ENCODE measurements around the gene DMRTA2.

DMRTA2 gene

DNA sequence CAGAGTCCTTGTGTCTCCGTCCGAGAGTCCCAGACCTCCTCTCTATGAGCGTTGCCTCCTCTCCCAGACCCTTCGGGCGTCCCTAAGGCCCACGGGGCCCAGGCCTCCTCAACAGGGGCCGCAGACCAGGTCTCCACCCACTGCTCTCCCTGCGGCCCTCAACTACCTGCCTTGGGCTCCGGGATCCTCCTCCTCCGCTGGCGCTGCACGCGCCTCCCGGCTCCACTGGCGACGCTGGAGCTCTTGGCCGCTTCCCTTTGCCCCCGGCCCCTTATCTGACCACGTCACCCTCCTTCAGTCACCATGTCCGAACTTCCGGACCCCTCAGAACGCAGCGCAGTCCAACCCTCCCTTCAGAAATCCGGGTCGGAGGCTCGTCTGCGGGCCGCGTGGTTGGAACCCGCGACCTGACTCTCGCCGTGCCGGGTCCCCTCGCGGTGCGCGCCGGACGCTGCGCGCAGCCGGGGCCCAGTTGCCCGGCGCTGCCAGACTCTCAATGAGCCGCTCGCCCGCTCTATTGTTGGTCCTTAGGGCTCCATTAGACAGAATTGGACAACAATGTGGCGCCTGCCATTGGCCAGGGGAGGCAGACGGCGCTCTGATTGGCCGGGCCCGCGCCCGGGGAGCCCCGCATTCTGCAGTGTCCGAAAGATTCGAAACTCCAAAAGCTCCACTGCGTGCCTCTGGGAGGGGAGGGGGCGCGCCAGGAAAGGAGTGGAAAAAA lies at the start of gene DMRTA2:
Gene DMRTA2, minus strand, starts transcription at position 498 of the 724 bp plus-strand sequence. CDS start 1,907 bp downstream, outside the sequence.
- FAIRE-seq, result no peak

DNA sequence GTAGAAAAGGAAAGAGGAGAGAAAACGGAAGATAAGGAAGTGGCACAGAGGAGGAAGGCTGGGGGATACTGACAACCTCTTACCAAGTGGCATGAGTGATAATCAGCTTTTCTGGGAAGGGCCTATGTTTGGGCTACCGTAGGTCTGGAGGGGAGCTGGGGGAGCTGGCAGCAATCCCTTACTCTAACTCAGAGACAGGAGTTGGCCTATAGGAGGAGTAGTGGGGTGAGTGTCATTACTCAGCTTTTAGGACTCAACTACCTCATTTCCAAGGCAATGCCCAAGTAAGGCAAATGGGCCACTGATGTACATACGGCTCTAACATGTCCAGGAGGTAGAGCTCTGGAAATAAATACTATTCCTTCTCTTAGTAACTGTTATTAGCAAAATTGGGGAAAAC lies 48.7 kb upstream of the DMRTA2 start:
- no peak for FAIRE-seq

DNA sequence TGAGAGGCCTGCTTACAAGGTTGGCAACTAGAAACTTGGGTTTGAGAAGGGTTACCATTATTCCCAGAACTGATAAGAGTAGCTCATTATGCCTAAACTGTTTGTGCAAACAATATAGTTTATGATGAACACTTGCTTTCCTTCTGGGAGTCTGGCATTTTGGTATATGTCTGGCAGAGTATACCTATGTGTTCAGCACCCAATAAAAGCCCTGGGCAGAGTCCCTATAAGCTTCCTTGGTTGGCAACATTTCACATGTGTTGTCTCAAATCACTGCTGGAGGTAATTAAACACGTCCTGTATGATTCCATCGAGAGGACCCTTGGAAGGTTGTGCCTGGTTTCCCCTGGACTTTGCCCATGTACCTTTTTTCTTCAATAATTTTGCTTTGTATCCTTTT lies 39.7 kb upstream of the DMRTA2 start:
- FAIRE-seq, result no peak

DNA sequence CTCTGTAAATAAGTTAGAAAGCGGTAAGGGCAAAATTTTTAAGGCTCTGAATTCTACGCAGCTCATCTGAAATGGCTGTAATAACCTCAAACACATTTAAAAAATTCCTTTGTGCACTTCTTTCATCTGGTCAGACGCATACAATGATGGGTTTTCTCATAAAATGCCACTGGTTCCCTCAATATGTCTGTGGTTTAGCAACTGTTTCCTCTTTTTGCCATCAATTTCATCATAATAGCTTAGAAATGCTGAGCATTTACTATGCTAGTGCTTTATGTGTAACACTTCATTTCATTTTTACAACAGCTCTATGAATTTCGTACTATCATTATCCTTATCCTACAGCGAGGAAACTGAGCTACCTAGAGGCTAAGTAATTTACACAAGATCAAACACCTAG lies 35.3 kb upstream of the DMRTA2 start:
- FAIRE-seq, result no peak

DNA sequence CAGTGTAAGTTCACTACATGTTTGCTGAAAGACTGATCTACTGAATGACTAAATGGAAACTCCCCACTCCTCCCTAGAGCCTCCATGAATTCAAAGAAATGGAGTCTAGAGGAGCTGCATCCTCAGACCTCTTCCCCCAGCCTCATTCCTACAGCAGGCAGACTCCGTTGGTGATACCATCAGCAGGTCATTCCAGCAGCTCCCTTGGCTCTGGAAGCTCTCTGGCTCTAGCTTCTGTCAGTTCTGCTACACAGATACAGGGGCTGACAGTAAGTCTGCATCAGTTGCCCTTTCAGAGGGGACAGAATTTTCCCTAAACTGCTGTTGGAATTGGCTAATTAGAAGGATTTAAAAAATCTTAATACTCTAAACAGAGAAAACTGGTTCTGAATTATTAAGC lies 31.7 kb upstream of the DMRTA2 start:
- no peak for FAIRE-seq

DNA sequence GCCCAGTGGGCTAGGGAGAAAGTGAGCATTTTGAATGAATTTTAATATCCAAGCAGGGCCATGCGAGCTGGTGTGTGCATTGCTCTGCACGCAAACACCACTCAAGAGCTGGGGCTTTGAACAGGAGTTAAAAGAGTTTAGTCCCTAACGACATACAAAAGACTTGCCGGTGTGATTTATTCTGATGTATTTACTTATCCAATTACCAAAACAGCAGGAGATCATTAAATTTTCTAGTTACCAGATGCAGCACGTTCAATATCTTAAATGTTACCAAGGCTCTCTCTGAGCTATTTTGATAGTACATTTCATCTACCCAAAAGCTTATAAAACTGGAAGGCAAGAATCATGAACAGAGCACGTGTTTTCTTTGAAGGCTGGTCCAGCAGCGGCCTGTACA lies 30.0 kb upstream of the DMRTA2 start:
- no peak for FAIRE-seq

DNA sequence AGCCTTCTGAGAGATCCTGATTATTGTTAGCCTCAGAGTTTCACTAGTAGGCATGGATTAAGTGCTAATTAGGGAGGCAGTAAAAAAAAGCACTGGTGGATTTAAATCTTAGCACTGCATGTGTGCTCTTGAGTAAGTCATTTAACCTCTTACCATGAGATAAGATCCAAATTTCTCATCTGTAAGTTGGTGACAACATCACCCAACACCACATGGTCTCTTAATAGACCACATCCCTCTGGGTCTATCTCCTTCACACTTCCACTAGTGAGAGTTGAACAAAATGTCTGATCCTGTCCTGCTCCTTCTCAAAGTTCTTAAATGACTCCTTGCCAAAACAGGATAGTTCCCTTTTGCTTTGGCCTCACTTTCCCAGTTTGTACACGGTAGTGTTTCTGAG lies 29.5 kb upstream of the DMRTA2 start:
- FAIRE-seq, result no peak

DNA sequence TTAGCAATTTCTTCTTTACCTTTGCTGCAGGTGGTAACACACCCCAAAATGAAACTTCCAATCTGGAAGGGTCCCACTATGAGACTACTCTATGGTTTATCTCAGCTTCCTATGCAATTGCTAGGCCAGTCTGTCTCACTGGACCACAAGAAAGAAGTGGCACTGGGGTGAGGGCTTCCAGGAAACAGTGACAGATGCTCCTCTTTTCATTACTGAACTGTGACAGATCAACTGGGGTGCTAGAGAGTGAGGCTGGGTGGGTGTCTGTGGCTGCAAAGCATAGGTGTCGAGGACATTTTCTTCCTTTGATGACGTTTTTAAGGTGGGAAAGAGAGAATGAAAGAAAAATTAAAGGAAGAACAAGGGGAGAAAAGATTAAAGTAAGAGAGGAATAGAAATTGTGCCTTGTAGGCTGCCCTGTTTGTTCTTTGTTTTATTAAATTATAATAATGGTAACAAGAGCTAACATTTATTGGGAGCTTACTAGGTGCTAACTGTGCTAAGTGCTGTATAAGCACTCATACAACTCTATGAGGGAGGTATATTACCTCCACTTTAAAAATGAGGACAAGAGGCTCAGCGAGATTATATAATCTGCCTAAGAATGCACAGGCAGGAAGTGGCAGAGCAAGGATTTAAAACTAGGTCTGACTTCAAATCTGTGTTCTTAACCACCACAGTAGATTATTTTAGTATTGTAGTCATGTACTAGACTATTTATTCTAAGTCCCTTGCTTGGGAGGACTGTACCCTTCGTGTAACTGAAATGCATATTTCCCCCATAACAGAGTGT lies 27.8 kb upstream of the DMRTA2 start:
- no peak for FAIRE-seq

DNA sequence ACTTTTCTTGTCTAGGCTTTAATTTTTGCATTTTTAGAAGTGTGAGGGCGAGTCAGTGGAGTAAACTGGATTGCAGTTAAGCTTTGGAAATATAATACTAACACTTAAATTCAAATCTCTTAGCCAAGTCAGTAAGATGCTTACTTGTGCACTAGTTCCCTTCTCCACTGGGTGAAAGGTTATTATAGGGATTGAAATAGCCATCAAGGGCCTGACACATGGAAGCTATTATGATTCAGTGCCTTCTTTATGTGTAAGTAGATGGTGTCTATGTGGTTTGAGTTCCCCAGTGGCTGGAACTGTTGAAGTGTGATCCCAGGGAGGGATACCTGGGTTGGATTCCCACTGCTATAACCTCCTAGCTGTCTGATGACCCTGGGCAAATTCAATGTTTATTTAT lies 24.7 kb upstream of the DMRTA2 start:
- no peak for FAIRE-seq

DNA sequence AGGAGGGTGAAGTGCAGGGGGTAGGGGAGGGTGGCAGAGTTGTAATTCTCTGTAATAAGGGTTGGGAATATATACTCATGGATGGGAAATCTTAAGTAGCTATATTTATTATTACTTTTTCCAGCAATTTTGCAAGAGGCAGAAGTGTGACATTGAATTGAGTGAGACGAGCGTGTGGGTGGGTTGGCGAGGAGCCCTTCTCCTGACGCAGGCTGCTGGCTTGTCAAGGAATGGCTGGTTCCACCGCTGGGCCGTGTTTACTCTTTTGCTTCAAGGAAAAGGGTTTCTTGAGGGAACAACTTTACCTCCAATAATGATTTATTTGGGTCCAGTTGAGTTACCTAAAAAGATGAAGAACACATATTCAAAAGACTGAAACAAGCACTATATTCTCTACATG lies 17.9 kb upstream of the DMRTA2 start:
- FAIRE-seq, result no peak

DNA sequence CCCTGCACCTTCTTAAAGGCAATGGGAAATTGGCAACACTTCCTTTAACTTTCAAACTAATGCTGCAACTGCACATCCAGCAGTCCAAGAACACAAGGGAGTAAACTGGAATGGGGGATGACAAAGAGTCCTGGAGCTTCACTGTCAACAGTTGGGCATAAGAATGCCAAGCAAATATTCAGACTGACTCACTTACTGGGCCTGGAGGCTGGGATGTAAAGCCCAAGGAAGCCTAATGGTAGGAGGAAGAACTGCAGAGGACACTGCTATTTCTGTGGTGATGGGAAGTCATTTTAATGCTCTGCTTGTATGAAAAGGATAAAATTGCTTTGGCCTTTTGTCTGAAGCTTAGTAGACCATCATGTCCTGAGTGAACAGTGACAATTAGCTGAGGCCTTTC lies 15.7 kb upstream of the DMRTA2 start:
- no peak for FAIRE-seq

DNA sequence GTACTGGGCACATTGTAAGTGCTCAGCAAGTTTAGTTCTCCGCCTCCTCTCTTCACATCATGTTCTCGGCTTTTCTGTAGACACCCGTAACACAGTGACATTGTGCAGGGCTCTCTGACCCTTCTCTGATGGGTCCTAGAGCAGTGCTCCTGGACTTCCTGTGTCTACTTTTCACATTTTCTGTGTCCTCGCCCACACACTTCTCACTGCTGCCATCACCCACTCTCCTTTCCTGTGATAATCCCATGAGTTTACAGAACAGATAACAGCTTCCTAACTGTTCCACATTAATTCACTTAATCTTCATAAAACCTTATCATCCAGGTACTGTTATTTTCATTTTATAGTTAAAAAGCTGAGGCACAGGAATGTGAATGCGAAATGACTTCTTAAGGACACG lies 13.2 kb upstream of the DMRTA2 start:
- FAIRE-seq, result no peak

DNA sequence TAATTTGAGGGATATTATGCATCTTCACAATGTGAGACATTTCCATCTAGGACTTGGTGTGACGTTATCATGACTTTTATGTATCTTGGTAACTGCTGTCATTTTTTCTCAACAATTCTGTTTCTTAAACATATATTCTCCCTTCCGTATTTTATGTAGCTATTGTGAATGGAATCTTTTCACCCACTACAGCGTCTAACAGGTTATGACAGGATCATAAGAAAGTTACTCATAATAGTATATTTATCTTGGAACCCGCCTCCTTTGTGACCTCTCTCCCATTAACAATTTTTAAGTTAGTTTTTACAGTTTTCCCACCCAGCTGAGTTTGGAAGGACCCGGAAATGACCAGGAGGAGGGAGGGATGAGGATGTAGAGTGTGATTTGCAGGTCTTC lies 6.8 kb upstream of the DMRTA2 start:
- FAIRE-seq, result no peak

DNA sequence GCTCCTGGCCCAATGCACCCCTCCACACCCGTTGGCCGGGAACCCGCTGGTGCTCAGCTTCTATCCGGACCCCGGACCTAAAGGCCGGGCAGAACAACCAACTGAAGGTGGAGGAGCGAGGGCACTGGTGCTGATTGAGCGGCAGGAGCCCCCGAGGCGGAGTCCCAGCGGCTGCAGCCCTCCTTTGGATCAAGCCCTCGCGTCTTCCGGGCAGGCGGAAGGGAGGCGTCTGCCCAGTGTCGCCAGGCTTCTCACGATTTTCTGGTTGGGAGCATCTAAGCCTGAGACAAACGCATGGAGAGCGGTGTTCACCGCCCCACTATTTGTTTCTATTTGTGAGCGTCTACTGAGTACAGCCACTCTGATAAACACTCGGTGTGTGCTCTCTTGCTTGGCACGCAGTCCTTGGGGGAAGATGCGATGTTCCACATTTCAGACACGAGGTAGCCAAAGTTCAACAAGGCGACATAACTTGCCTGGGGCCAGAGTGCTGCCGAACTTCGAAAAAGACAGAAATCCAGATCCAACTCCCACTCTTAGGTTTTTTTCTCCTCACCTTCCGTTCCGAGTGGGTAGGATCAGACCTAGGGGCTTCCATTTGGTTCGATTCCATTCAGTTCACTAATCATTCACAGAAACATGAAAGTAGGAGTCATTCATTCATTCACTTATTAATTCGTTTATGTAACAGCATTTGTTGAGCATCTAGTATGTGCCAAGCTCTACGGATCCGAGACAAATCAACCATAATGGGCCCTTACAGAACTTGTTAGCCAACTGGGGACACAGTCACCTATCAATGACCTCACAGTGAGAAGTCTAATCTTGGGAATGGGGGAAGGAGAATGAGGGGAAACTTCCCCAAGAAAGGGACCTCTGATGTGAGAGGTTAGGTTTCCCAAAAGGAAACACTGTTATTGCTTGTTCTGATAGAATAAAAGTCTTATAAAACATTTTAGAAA lies 4.9 kb upstream of the DMRTA2 start:
- no peak for FAIRE-seq

DNA sequence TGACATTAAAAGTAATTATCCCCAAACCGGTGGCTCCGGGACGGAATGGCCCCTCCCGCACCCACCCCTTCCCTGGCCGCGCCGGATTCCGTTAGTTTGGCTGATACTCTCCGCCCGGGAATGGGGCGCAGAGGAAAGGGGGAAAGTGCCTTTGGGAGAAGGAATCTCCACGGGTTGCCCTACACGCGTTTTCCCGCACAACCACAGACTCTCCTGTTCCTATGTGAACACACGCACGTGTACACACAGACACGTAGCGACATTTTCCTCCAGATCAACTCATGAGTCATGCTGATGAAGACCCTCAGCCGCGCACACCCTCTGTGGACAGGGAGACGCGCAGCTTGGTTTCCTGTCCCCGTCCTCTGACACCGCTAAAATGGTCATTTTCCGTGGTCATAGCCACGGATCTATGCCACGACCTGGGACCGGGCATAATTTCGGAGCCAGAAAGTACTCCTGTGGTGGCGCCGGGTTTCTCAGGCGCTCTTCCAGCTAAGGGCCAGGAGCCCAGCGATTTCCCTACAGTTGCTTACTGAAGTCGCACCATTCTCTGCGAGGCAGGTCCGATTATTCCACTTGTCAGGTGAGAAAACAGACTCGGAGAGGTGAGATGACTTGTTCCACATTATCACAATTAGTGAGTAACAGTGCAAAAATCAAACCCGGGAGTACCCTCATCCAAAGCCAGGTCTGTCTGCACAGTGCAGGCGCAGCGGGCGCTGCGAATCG lies 4.0 kb upstream of the DMRTA2 start:
- FAIRE-seq, result no peak

DNA sequence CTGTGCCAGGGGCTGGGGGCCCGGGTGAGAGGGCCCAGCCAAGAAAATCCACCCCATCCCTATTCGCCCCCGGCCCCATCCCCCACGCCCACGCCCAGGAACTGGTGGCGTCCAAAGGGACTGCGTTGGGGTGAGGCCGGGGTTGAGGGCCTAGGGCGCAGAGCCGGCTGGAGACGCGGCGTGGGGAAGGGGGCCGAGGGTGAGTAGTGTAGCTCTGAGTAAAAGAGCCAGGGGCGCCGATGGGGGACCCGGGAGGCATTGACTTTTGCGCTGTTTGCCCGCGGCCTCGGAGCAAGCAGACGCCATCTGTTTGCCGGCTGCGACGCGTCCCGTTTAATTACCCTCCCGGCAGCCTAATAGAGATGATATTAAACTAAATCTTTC lies 3.5 kb upstream of the DMRTA2 start:
- no peak for FAIRE-seq

DNA sequence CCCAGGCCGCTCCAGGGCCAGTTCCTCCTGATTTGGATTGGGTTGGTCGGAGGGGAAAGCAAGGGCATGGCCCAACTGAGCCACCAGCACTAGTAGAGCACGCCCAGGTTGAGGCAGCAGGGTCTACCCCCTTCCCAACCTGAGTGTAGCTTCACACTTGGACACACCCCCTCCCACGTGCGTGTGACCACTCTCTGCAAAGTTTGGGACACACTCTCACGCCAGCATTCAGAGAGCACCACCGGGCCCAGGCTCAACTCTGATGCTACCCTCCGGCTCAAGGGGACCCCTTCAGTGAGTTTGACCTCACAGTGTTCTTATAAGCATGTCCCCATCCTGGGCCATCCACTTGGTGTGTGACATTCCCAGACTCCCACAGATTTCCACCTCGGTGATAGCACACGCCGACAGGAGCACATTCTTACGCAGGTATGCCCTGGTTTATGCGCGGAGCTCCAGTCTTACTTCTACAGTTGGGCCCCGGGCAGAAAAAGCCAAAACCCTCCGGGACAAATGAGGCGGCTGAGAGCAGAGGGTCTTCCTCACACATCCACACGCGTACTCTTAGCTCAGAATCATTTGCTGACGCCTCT lies 3.0 kb upstream of the DMRTA2 start:
- no peak for FAIRE-seq

DNA sequence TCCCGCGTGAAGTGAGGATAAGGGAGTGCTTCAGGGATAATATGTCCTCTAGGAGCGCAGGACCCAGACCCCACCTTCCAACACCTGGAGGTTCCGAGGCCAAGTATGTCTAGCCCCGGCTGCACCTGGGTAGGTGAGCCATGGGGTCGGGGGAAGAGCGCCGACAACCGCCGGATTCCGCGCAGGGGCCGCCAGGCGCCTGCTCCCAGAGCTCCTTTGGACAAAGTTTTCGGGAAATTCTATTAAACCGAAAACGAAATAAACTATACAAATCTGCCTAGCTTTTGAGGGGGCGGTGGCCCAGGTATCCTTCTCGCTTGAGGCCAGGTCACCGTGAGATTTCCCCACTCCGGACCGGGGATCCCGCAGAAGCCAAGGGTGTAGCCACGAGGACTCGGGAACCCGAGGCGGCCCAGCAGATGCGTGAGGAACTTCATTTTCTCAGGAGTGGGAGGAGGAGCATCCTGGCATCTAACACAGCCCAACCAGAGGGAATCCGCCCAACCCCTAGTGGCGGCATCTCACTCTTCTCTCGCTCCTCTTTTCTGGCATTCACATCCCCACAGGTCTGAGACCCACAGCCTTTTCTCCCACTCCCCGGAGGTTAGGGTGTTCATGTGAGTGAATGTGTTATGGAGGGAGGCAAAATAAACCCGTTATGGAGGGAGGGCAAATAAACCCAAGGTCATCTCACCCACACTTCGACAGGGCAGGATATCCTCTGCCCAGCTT lies 2.3 kb upstream of the DMRTA2 start:
- FAIRE-seq, result no peak

DNA sequence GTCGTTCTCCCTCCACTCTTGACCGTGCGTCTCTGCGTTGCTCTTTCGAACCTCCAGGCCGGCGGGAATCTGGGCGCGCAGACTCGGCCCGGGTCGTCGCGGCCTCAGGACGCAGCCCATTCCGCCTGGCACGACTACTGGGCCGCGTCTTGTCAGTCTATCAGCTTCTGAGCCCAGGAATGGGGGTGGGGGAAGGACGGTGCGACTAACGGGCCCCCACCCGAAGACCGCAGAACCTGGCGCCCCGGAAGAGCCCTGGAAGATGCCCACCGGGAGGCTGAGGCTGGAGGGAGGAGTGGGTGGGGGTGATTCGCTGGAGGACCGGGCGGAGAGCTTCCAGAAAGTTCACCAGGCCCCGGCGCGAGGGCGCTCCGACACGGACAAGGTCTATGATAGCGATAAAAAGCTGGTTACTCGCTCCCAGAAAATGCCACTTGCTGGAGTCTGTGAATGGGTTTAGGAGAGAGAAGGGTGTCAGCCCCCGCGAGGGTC lies 1.7 kb upstream of the DMRTA2 start:
- no peak for FAIRE-seq

DNA sequence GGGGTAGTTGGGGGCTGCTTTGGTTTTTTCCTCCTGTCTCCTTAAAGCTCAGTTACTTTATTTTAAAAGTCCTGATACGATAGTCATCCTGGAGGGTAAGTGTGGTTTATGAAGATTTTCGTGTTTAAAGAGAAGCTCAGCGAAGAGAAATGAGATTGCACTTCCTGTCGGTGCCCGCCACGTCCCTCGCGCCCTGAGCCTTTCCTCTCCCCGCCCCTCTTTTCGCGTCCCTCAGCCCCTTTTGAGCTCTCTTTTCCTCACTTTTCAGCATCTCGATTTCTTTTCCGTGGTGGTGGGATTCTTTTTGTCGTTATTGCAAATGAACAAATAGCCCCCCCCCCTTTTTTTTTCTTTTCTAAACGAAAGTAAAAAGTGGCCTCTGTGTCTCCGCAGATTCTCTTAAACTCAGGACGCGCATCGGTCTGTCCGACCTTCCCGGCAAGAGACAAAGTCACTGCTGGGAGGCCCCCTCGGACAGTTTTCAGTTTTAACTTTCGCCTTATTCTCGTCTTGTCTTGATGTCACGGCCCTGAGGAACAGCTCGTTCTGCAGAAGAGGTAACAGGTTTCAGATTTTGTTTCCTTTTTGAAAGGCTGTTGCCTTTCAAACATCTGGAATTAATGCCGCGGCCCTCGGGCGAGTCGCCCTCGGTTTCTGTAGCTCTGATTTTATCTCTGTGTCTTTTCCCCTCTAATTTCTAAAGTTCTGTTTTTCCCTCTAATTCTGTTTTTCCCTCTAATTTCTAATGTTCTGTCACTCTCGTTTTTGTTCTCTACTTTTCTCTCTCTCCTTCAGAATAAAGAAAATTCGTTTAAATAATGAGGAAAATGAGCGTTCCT lies 1.0 kb upstream of the DMRTA2 start:
- no peak for FAIRE-seq

DNA sequence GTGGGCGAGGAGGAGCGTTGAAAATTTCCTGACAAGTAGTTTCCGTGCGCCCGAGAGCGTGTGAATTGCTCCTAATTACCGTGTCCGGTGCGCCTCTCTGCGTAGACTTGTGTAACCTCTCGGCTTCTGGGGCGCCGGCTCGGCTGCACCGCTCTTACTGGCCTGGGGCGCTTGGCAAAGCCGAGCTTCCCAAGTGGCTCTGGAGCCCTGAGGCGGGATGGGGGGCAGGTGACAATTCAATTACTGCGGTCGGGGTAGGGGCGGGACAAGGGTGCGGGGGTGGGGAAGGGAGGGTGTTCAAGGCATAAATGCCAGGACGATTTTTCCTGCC lies 392 bp upstream of the DMRTA2 start:
- FAIRE-seq, result no peak
